ENCODE measurements around the gene SPACA5B.

- TF ChIP-seq CTCF (IDR thresholded peaks at IDR 0.05; ENCODE audit: poor library complexity) (no peak), EZH2 (IDR thresholded peaks at IDR 0.05; ENCODE audit: borderline replicate concordance) (no peak), EZH2phosphoT487 (IDR thresholded peaks at IDR 0.05; ENCODE audit: low read depth, severe bottlenecking, unreplicated experiment) (no peak)
Measured at GRCh38 chrX:48083706-48084105, 46.7 kb upstream of the SPACA5B start.

Measured in hepatocyte (in vitro differentiated cells).